ENCODE results near the gene LTV1. TPM values are rescaled to one million over a fixed set of nuclear protein-coding genes. Genes with fewer than 3 reads are reported as not detected.

The LTV1 gene
- total and polyA plus RNA-seq, 2 donors (not counting 3 experiments of a cell fraction or from before 2014, with no cell fraction given): 5.2 to 26.9 TPM

GRCh38 chr6:143880412-143880811 lies 37.3 kb downstream of the LTV1 start:
- intact Hi-C loops (cut with micrococcal nuclease): no loop called here
- Histone ChIP-seq H3K4me1 (ENCODE audit: control insufficient read depth, extremely low read depth, insufficient read depth, low read length) (no peaks in the 10 kb centered on the region), H3K27ac (ENCODE audit: insufficient read depth, low read depth, low read length) (no peak overlapping the region)

DNA sequence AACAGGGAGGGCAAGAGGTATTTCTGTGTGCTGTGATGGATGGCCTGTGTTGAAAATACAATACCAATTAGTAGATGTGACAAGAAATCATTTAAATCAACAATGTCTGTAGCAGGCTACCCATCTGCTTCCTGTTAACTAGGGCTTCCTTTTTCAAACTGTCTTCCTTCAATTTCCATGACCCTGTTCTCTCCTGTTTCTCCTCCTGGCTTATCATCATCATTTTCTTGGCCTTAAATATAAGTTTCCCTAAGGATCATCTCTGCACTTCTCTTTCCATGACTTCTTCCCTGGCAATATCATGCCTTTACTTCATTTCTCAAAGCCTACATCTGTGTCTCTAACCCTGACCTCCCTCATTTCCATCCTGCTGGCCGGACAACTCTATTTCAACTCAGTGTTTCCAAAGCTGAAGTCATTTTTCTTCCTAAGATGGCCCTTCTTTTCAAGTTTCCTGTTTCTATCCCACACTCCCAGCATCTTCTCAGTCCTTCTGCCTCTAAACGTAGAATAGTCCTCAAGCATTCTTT lies 39.3 kb downstream of the LTV1 start:
- no peak overlapping the region for H3K27ac ChIP-seq (ENCODE audit: insufficient read depth, low read depth, low read length)
- H3K27me3 ChIP-seq (ENCODE audit: control insufficient read depth in 2 of 2, insufficient read depth in 2 of 2, low read length in 2 of 2): peaks cover 0 to 2% of the 10 kb centered on the region in 2 experiments
- no peak overlapping the region for H3K4me3 ChIP-seq (replicated peaks in 1 of 3; ENCODE audit: insufficient read depth in 1 of 3, low read depth in 1 of 3, low read length in 3 of 3)
- POLR2A ChIA-PET: no interaction called here
- H2AFZ ChIP-seq (ENCODE audit: low read depth, low read length): no peak overlapping the region
- CTCF ChIA-PET: no interaction called here
- H3K9ac ChIP-seq (replicated peaks; ENCODE audit: extremely low read depth, insufficient read depth, low read length): no peak overlapping the region
- no peaks in the 10 kb centered on the region for H3K9me1 ChIP-seq (replicated peaks; ENCODE audit: control insufficient read depth, extremely low read depth, insufficient read depth, low read length)
- H3K4me1 ChIP-seq (ENCODE audit: control insufficient read depth, extremely low read depth, insufficient read depth, low read length): no peaks in the 10 kb centered on the region
- H3K79me2 ChIP-seq (ENCODE audit: control insufficient read depth, insufficient read depth, low read length): no peaks in the 10 kb centered on the region
- H3K9me3 ChIP-seq (replicated peaks; ENCODE audit: control insufficient read depth, insufficient read depth, low read length): no peaks in the 10 kb centered on the region
- no peaks in the 10 kb centered on the region for H4K20me1 ChIP-seq (replicated peaks; ENCODE audit: control insufficient read depth, extremely low read depth, insufficient read depth, low read length)
- intact Hi-C loops (cut with micrococcal nuclease) (no loop called here), dilution Hi-C loops (cut with MboI; ENCODE audit: extremely low pct_ligation_motif_present, low sequenced_read_pairs) (no loop called here)
- DNase-seq (ENCODE audit: low read depth, low spot score) (no peak), FAIRE-seq (no peak)
- no TSS peak for BruUV-seq (replicated peaks)
- no peak overlapping the region for H3K4me2 ChIP-seq (ENCODE audit: insufficient read depth, low read length)
- TF ChIP-seq FOS (IDR thresholded peaks at IDR 0.05; ENCODE audit: borderline replicate concordance, insufficient read depth, low read length) (no peak), JUN (IDR thresholded peaks at IDR 0.05; ENCODE audit: borderline replicate concordance, insufficient read depth, insufficient read length, low read depth) (no peak), MAX (IDR thresholded peaks at IDR 0.05; ENCODE audit: insufficient read depth, insufficient read length) (no peak), CTCF (IDR thresholded peaks at IDR 0.05; ENCODE audit: extremely low read depth in 1 of 2, insufficient read depth in 1 of 2, low read depth in 1 of 2, low read length in 2 of 2) (no peak), GATA2 (IDR thresholded peaks at IDR 0.05; ENCODE audit: insufficient read depth, insufficient read length, low read depth, low read length) (no peak), POLR2A (IDR thresholded peaks at IDR 0.05; ENCODE audit: low read depth, low read length) (no peak), EZH2 (IDR thresholded peaks at IDR 0.05; ENCODE audit: borderline replicate concordance, low read depth, low read length, severe bottlenecking) (no peak), MYC (IDR thresholded peaks at IDR 0.05; ENCODE audit: low read depth, low read length) (no peak), POLR2AphosphoS5 (IDR thresholded peaks at IDR 0.05; ENCODE audit: insufficient read depth, low read depth, low read length) (no peak)
- H3K36me3 ChIP-seq (ENCODE audit: control insufficient read depth in 2 of 2, extremely low read depth in 1 of 2, insufficient read depth in 2 of 2, low read length in 2 of 2): no peaks in the 10 kb centered on the region

More at GRCh38 chr6:143880412-143880811, 37.3 kb downstream of the LTV1 start:
- DNase-seq (ENCODE audit: low read depth, low spot score): no peak
- Histone ChIP-seq H3K79me2 (ENCODE audit: control insufficient read depth, insufficient read depth, low read length) (no peaks in the 10 kb centered on the region), H3K4me2 (ENCODE audit: insufficient read depth, low read length) (no peak overlapping the region), H3K27me3 (ENCODE audit: control insufficient read depth in 2 of 2, insufficient read depth in 2 of 2, low read length in 2 of 2) (peaks cover 0 to 2% of the 10 kb centered on the region in 2 experiments), H3K9me3 (replicated peaks; ENCODE audit: control insufficient read depth, insufficient read depth, low read length) (no peaks in the 10 kb centered on the region), H4K20me1 (replicated peaks; ENCODE audit: control insufficient read depth, extremely low read depth, insufficient read depth, low read length) (no peaks in the 10 kb centered on the region), H3K9ac (replicated peaks; ENCODE audit: extremely low read depth, insufficient read depth, low read length) (no peak overlapping the region), H3K9me1 (replicated peaks; ENCODE audit: control insufficient read depth, extremely low read depth, insufficient read depth, low read length) (no peaks in the 10 kb centered on the region), H2AFZ (ENCODE audit: low read depth, low read length) (no peak overlapping the region), H3K36me3 (ENCODE audit: control insufficient read depth in 2 of 2, extremely low read depth in 1 of 2, insufficient read depth in 2 of 2, low read length in 2 of 2) (no peaks in the 10 kb centered on the region), H3K4me3 (replicated peaks in 1 of 3; ENCODE audit: insufficient read depth in 1 of 3, low read depth in 1 of 3, low read length in 3 of 3) (no peak overlapping the region)
- POLR2A ChIA-PET: no interaction called here
- no TSS peak for BruUV-seq (replicated peaks)
- dilution Hi-C loops (cut with MboI; ENCODE audit: extremely low pct_ligation_motif_present, low sequenced_read_pairs): no loop called here
- CTCF ChIA-PET: no interaction called here
- FAIRE-seq: no peak
- TF ChIP-seq MAX (IDR thresholded peaks at IDR 0.05; ENCODE audit: insufficient read depth, insufficient read length): no peak

Measured in endothelial cell of umbilical vein (primary cell).